PFSK-1 (cell line): ENCODE results near the gene TNS3.

Experiments
- REST ChIP-seq, 2 experiments: IDR thresholded peaks; 2 replicates each; pipeline versions ENCODE4 v1.6.1 to v1.8.0; 2011 to 2012; ENCODE audit warnings: low read depth in 2 of 2, low read length in 2 of 2, control low read depth in 1 of 2, inconsistent platforms in 1 of 2, mild to moderate bottlenecking in 1 of 2, moderate library complexity in 1 of 2; ENCODE audit not compliant: insufficient read depth in 1 of 2
- TAF1 ChIP-seq: IDR thresholded peaks from 2 replicates; pipeline ENCODE4 v1.6.1; 2012; ENCODE audit warnings: low read length, control low read depth, borderline replicate concordance; ENCODE audit not compliant: insufficient read depth

- TF ChIP-seq TAF1 (no peak), REST (IDR thresholded peaks at IDR 0.05; ENCODE audit: insufficient read depth in 1 of 2, low read depth in 2 of 2, low read length in 2 of 2) (no peak)
Measured at GRCh38 chr7:47247132-47247531, 334.8 kb downstream of the TNS3 start.
